PFSK-1 (cell line): ENCODE results near the gene KANSL1L.

Experiments
- POLR2AphosphoS5 ChIP-seq: IDR thresholded peaks from 2 replicates; pipeline ENCODE4 v1.6.1; 2012; ENCODE audit warnings: low read depth, mild to moderate bottlenecking, control low read depth, low read length, moderate library complexity
- REST ChIP-seq, 2 experiments: IDR thresholded peaks; 2 replicates each; pipeline versions ENCODE4 v1.6.1 to v1.8.0; 2011 to 2012; ENCODE audit warnings: low read depth in 2 of 2, low read length in 2 of 2, control low read depth in 1 of 2, inconsistent platforms in 1 of 2, mild to moderate bottlenecking in 1 of 2, moderate library complexity in 1 of 2; ENCODE audit not compliant: insufficient read depth in 1 of 2

- TF ChIP-seq POLR2AphosphoS5 = no peak; the same call in 1 of the 2 replicates
- no peak for TF ChIP-seq REST (IDR thresholded peaks at IDR 0.05; ENCODE audit: insufficient read depth in 1 of 2, low read depth in 2 of 2, low read length in 2 of 2)
These were observed 143.6 kb downstream of the KANSL1L start for GRCh38 chr2:210027608-210028007.
